Activated CD8-positive, alpha-beta T cell treated with anti-CD3 and anti-CD28 coated beads for 36 hours (primary cell): Measurements from ENCODE around the gene OR52A5. TPM values are rescaled to one million over a fixed set of nuclear protein-coding genes. Genes with fewer than 3 reads are reported as not detected.

ENCODE experiments used
- ATAC-seq: fragments of 200-7000 bp; cut with Tn5 transposase; one replicate; pipeline ENCODE4 v1.10.0; 2021; ENCODE audit warnings: mild to moderate bottlenecking, moderate library complexity
- CTCF ChIA-PET: fragments of 350-600 bp; sonication (Branson Sonifier 250); formaldehyde crosslinking; loops from one replicate; lab custom pipeline; 2021; ENCODE audit warnings: antibody characterized with exemption; lab: Charles Lee
- POLR2A ChIA-PET: fragments of 350-600 bp; sonication (Branson Sonifier 250); formaldehyde crosslinking; loops from one replicate; lab custom pipeline; 2021; ENCODE audit warnings: antibody characterized with exemption; lab: Charles Lee
- DNase-seq: peaks from one replicate; pipeline ENCODE4 v3.0.0-alpha.2; 2020
- H3K27ac Mint-ChIP-seq: one replicate; pipeline ENCODE4 v1.8.0; 2021; ENCODE audit warnings: mild to moderate bottlenecking, mixed read lengths
- H3K27me3 Mint-ChIP-seq: one replicate; pipeline ENCODE4 v1.8.0; 2021; ENCODE audit warnings: mixed read lengths
- H3K36me3 Mint-ChIP-seq: one replicate; pipeline ENCODE4 v1.8.0; 2021; ENCODE audit warnings: low read depth, mixed read lengths
- H3K4me1 Mint-ChIP-seq: one replicate; pipeline ENCODE4 v1.8.0; 2021; ENCODE audit warnings: low read depth, mixed read lengths
- H3K4me3 Mint-ChIP-seq: one replicate; pipeline ENCODE4 v1.8.0; 2021; ENCODE audit warnings: mild to moderate bottlenecking, moderate library complexity, mixed read lengths
- H3K9me3 Mint-ChIP-seq: one replicate; pipeline ENCODE4 v1.8.0; 2021; ENCODE audit warnings: mixed read lengths
- CTCF ChIP-seq: fragments of 200-600 bp; IDR thresholded peaks from one replicate; pipeline ENCODE4 v1.8.0; 2022; ENCODE audit warnings: antibody characterized with exemption, mild to moderate bottlenecking
- intact Hi-C: fragments of 100-400 bp; cut with micrococcal nuclease; formaldehyde crosslinking; loops from one replicate; pipeline ENCODE4 v1.10.0; 2022
- total RNA-seq, 2 experiments: library from RNA; stranded (reverse); gene quantifications; one replicate each; pipeline ENCODE4 v1.2.3, GENCODE V29; 2021

OR52A5 gene
- total RNA-seq, 2 experiments from 2014 or later: not detected

GRCh38 chr11:5088556-5088955, 49.6 kb downstream of the OR52A5 start:
- intact Hi-C loops: no loop called here
- no peak for ATAC-seq
- Mint-ChIP-seq H3K4me1 (no peaks in the 10 kb centered on the region), H3K4me3 (no peak overlapping the region), H3K27ac (no peak overlapping the region), H3K27me3 (no peaks in the 10 kb centered on the region), H3K9me3 (no peaks in the 10 kb centered on the region), H3K36me3 (no peaks in the 10 kb centered on the region)
- TF ChIP-seq CTCF: no peak
- no peak for DNase-seq
- CTCF ChIA-PET: no interaction called here
- POLR2A ChIA-PET: no interaction called here

GRCh38 chr11:5083602-5084001, 54.6 kb downstream of the OR52A5 start:
- TF ChIP-seq CTCF: no peak
- H3K27ac Mint-ChIP-seq: no peak overlapping the region
- CTCF ChIA-PET: no interaction called here
- POLR2A ChIA-PET: no interaction called here
- no peaks in the 10 kb centered on the region for H3K9me3 Mint-ChIP-seq
- intact Hi-C loops: no loop called here
- H3K36me3 Mint-ChIP-seq: no peaks in the 10 kb centered on the region
- DNase-seq (no peak), ATAC-seq (no peak)
- H3K27me3 Mint-ChIP-seq: no peaks in the 10 kb centered on the region
- no peaks in the 10 kb centered on the region for H3K4me1 Mint-ChIP-seq
- no peak overlapping the region for H3K4me3 Mint-ChIP-seq

- H3K36me3 Mint-ChIP-seq: no peaks in the 10 kb centered on the region
- no peaks in the 10 kb centered on the region for H3K9me3 Mint-ChIP-seq
Observed at GRCh38 chr11:5081405-5081804, 56.8 kb downstream of the OR52A5 start.

More at GRCh38 chr11:5081405-5081804, 56.8 kb downstream of the OR52A5 start:
- no peak for TF ChIP-seq CTCF
- ChIA-PET POLR2A (no interaction called here), CTCF (no interaction called here)
- no peaks in the 10 kb centered on the region for H3K27me3 Mint-ChIP-seq
- no peaks in the 10 kb centered on the region for H3K4me1 Mint-ChIP-seq
- no peak overlapping the region for H3K4me3 Mint-ChIP-seq
- no peak overlapping the region for H3K27ac Mint-ChIP-seq
- intact Hi-C loops: no loop called here
- no peak for ATAC-seq
- no peak for DNase-seq

Other genes starting within 250 kb of the OR52A5 start
- gene OR51A7, start 234.6 kb downstream of the OR52A5 start, total RNA-seq: not detected
- not detected for gene OR51G2, start 219.0 kb downstream of the OR52A5 start, total RNA-seq
- not detected for gene OR51G1, start 214.0 kb downstream of the OR52A5 start, total RNA-seq
- not detected for gene OR51A4, start 190.8 kb downstream of the OR52A5 start, total RNA-seq
- not detected for gene OR51A2, start 182.6 kb downstream of the OR52A5 start, total RNA-seq
- not detected for gene OR51L1, start 143.5 kb downstream of the OR52A5 start, total RNA-seq
- gene OR52J3, start 91.8 kb downstream of the OR52A5 start, total RNA-seq: not detected
- not detected for gene OR52E2, start 78.7 kb downstream of the OR52A5 start, total RNA-seq
- gene OR52E1, start 68.8 kb downstream of the OR52A5 start, total RNA-seq: not detected
- not detected for gene OR52A1, start 16.4 kb upstream of the OR52A5 start, total RNA-seq
- gene OR51V1, start 62.3 kb upstream of the OR52A5 start, total RNA-seq: not detected
- gene HBB, start 88.7 kb upstream of the OR52A5 start, total RNA-seq: not detected
- not detected for gene HBD, start 96.1 kb upstream of the OR52A5 start, total RNA-seq
- not detected for gene HBG1, start 111.5 kb upstream of the OR52A5 start, total RNA-seq
- not detected for gene HBG2, start 116.4 kb upstream of the OR52A5 start, total RNA-seq
- gene HBE1, start 131.6 kb upstream of the OR52A5 start, total RNA-seq: not detected
- gene OR51B4, start 163.6 kb upstream of the OR52A5 start, total RNA-seq: not detected
- not detected for gene OR51B2, start 185.9 kb upstream of the OR52A5 start, total RNA-seq
- not detected for gene OR51B5, start 205.2 kb upstream of the OR52A5 start, total RNA-seq
- not detected for gene OR51B6, start 213.2 kb upstream of the OR52A5 start, total RNA-seq
- not detected for gene OR51M1, start 245.5 kb upstream of the OR52A5 start, total RNA-seq